Heart left ventricle (tissue), 16 donors: ENCODE results near the gene ZNF618. TPM values are rescaled to one million over a fixed set of nuclear protein-coding genes. Genes with fewer than 3 reads are reported as not detected.

Experiments used
- ATAC-seq, 4 donors: fragments of 200-7000 bp; cut with Tn5 transposase; one replicate each; pipeline ENCODE4 v1.9.1; 2020 to 2022; ENCODE audit warnings: moderate library complexity in 4 of 4, mild to moderate bottlenecking in 3 of 4, moderate number of reproducible peaks in 1 of 4
- DNase-seq, 5 donors: peaks; one replicate each; pipeline ENCODE4 v3.0.0-alpha.2; 2020
- H3K27ac ChIP-seq, 12 donors: fragments of 200-600 bp; sonication (generic) in 4 of 12; one replicate each; pipeline versions ENCODE4 v1.5.0 to v1.8.0; 2016 to 2022; ENCODE audit warnings: mild to moderate bottlenecking in 2 of 12
- H3K27me3 ChIP-seq, 9 donors: fragments of 200-600 bp; sonication (generic) in 2 of 9; one replicate each; pipeline versions ENCODE4 v1.5.1 to v1.8.0; 2016 to 2022; ENCODE audit warnings: mild to moderate bottlenecking in 3 of 9
- H3K36me3 ChIP-seq, 9 donors: fragments of 200-600 bp; sonication (generic) in 2 of 9; one replicate each; pipeline versions ENCODE4 v1.5.0 to v1.8.0; 2018 to 2022; ENCODE audit warnings: mild to moderate bottlenecking in 2 of 9
- H3K4me1 ChIP-seq, 12 donors: fragments of 200-600 bp; sonication (generic) in 4 of 12; one replicate each; pipeline versions ENCODE4 v1.5.0 to v1.8.0; 2016 to 2022; ENCODE audit warnings: mild to moderate bottlenecking in 3 of 12
- H3K4me3 ChIP-seq, 12 donors: fragments of 200-600 bp; sonication (generic) in 4 of 12; one replicate each; pipeline versions ENCODE4 v1.5.0 to v1.8.0; 2017 to 2022; ENCODE audit warnings: mild to moderate bottlenecking in 9 of 12, moderate library complexity in 4 of 12
- H3K9me3 ChIP-seq, 12 donors: fragments of 200-600 bp; sonication (generic) in 4 of 12; one replicate each; pipeline versions ENCODE4 v1.5.0 to v1.8.0; 2016 to 2022; ENCODE audit warnings: mild to moderate bottlenecking in 1 of 12
- POLR2A ChIP-seq, 2 donors: fragments of 450-650 bp; IDR thresholded peaks; one replicate each; pipeline ENCODE4 v1.6.1; 2017; ENCODE audit warnings: antibody characterized with exemption in 2 of 2, mild to moderate bottlenecking in 2 of 2, moderate library complexity in 2 of 2
- WGBS, 4 donors: extraction: QIAGEN DNeasy Blood & Tissue Kit in 2 of 4; methylation state at CpG; one replicate each; pipeline versions ENCODE4 v1.1.5 to v1.1.7; 2013 to 2018; 5-methylcytosine and 5-hydroxymethylcytosine counted together
- intact Hi-C, 10 donors: fragments of 100-400 bp; cut with DNase I; formaldehyde crosslinking; loops; one replicate each; pipeline versions ENCODE4 v1.11.1 to v1.14.2; 2022
- polyA plus RNA-seq, 2 donors: library from polyadenylated mRNA; stranded (reverse); fragments of 200-250 nt; gene quantifications; one replicate each; pipeline ENCODE4 v1.2.3, GENCODE V29; 2013
- total RNA-seq, 9 donors: library from RNA; depleted of rRNA in 2 of 9; stranded (reverse); fragments of >200 nt in 2 of 9; fragmentation: NEBNext Ultra II Directional in 3 of 9; extraction: Animal tissue kit (Norgen Biotek cat#: 25700) in 3 of 9; gene quantifications; one replicate each; pipeline versions ENCODE4 v1.1.0 to v1.2.4, GENCODE V29; 2016 to 2023
- TF ChIP-seq, protein P1 (sequence below), 12 donors: fragments of 200-600 bp; sonication (generic) in 4 of 12; IDR thresholded peaks; one replicate each; pipeline versions ENCODE4 v1.5.0 to v1.8.0; 2018 to 2022; ENCODE audit warnings: antibody characterized with exemption in 12 of 12, mild to moderate bottlenecking in 5 of 12
- donor health status: ischemic (EF 13 %, LVEDD 7.1; RV severe dilation, severe dysfunction).
- donor health status: healthy with polysubstance abuse.
- donor health status: DM: no; HTN: yes; CAD: no.
- donor health status: DM: no; HTN: no; CAD: no.
- donor health status: ischemic (EF 25% LVEDD 6.9; RV normal size, moderate dysfunction).
- donor health status: ischemic (EF 25% LVEDD 5.7; RV mildly dilated, moderate dysfunction).
- donor health status: healthy.
- donor health status: DM: yes; HTN: yes; CAD: no.
- donor health status: ischemic (EF 35%, LVEDD 5.7; RV mildly dilated, moderate dysfunction).
- donor health status: nonischemic (EF 11% LVEDD 7.7; RV severe dilation, severe dysfunction).
- donor health status: DM: yes; HTN: yes; CAD: no.
- donor health status: PGD.
- donor health status: ischemic (EF 29% LVEDD 5.4; RV normal size, mild dysfunction).
- donor health status: nonischemic (EF 23%, LVEDD 6.1; RV moderate dilation, normal function).

The ZNF618 gene
- total and polyA plus RNA-seq, 11 donors: 0.81 to 4.2 (median 1.7) TPM

DNA sequence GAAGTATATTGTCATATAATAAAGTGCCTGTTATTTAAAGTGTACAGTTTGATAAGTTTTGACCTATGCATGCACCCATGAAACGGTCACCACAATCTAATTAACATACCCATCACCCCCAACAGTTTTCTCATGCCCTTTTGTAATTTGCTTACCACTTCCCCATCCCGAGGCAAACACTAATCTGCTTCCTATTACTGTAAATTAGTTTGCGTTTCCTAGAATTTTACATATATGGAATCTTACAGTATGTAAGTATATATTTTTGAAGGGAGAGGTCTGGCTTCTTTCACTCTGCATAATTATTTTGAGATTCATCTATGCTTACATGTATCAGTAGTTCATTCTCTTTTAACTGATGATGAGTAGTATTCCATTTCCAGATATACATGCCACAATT is 145.5 kb downstream of the ZNF618 start:
- Histone ChIP-seq H3K27ac (no peak overlapping the region), H3K4me3 (no peak overlapping the region), H3K4me1 (no peaks in the 10 kb centered on the region), H3K27me3 (no peaks in the 10 kb centered on the region), H3K9me3 (peaks cover 0 to 56% (median 25%) of the 10 kb centered on the region in 12 donors), H3K36me3 (peaks cover 0 to 40% (median 4%) of the 10 kb centered on the region in 9 donors)
- TF ChIP-seq, protein P1, sequence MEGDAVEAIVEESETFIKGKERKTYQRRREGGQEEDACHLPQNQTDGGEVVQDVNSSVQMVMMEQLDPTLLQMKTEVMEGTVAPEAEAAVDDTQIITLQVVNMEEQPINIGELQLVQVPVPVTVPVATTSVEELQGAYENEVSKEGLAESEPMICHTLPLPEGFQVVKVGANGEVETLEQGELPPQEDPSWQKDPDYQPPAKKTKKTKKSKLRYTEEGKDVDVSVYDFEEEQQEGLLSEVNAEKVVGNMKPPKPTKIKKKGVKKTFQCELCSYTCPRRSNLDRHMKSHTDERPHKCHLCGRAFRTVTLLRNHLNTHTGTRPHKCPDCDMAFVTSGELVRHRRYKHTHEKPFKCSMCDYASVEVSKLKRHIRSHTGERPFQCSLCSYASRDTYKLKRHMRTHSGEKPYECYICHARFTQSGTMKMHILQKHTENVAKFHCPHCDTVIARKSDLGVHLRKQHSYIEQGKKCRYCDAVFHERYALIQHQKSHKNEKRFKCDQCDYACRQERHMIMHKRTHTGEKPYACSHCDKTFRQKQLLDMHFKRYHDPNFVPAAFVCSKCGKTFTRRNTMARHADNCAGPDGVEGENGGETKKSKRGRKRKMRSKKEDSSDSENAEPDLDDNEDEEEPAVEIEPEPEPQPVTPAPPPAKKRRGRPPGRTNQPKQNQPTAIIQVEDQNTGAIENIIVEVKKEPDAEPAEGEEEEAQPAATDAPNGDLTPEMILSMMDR (IDR thresholded peaks at IDR 0.05): no peak
- no peak for TF ChIP-seq POLR2A (IDR thresholded peaks at IDR 0.05)
- DNase-seq: no peak
- no peak for ATAC-seq
- intact Hi-C loops: loop anchor here in 1 of 10 donors (10.0 kb wide), 1 partner anchor 287 kb away; no protein-coding TSS in a partner anchor
- WGBS, 4 donors: 90 to 93% (median 92%) methylated on average over 3 of the region's 3 CpGs

DNA sequence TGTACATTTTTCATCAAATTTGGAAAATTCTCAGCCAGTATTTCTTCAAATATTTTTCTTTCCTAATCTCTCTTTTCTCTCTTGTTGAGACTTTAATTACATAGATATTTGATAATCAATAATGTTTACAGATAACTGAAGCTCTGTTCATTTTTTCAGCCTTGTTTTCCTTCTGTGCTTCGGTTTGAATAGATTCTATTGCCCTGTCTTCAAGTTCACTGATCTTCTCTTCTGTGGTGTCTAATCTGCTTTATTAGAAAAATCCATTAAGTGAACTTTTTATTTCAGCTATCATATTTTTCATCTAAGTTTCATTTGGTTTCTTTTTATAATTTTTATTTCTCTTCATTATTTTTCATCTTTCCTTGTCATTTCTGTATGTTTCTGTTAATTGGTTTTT is 147.9 kb downstream of the ZNF618 start:
- DNase-seq: no peak
- Histone ChIP-seq H3K4me3 (no peak overlapping the region), H3K27ac (no peak overlapping the region), H3K27me3 (no peaks in the 10 kb centered on the region), H3K4me1 (no peaks in the 10 kb centered on the region), H3K36me3 (peaks cover 0 to 39% (median 0%) of the 10 kb centered on the region in 9 donors), H3K9me3 (peaks cover 0 to 56% (median 25%) of the 10 kb centered on the region in 12 donors)
- TF ChIP-seq POLR2A (IDR thresholded peaks at IDR 0.05): no peak
- TF ChIP-seq, protein P1 (IDR thresholded peaks at IDR 0.05): no peak
- ATAC-seq: no peak
- WGBS, 4 donors: 95 to 100% (median 98%) methylated on average over 1 of the region's 1 CpG
- intact Hi-C loops: loop anchor here in 1 of 10 donors (10.0 kb wide), 1 partner anchor 289 kb away; no protein-coding TSS in a partner anchor

- Histone ChIP-seq H3K9me3 (peaks cover 0 to 43% (median 25%) of the 10 kb centered on the region in 12 donors), H3K4me1 (no peaks in the 10 kb centered on the region), H3K36me3 (peaks cover 0 to 39% (median 0%) of the 10 kb centered on the region in 9 donors), H3K4me3 (no peak overlapping the region), H3K27me3 (no peaks in the 10 kb centered on the region), H3K27ac (no peak overlapping the region)
- intact Hi-C loops: loop anchor here in 1 of 10 donors (5.0 to 10.0 kb wide), 2 partner anchors 223 to 290 kb away; no protein-coding TSS in a partner anchor
- DNase-seq (no peak), ATAC-seq (no peak)
- 92 to 97% (median 95%) methylated on average over 3 of the region's 3 CpGs for WGBS, 4 donors
- TF ChIP-seq, protein P1 (IDR thresholded peaks at IDR 0.05): no peak
- no peak for TF ChIP-seq POLR2A (IDR thresholded peaks at IDR 0.05)
Measured at GRCh38 chr9:114025196-114025753, 149.2 kb downstream of the ZNF618 start.

DNA sequence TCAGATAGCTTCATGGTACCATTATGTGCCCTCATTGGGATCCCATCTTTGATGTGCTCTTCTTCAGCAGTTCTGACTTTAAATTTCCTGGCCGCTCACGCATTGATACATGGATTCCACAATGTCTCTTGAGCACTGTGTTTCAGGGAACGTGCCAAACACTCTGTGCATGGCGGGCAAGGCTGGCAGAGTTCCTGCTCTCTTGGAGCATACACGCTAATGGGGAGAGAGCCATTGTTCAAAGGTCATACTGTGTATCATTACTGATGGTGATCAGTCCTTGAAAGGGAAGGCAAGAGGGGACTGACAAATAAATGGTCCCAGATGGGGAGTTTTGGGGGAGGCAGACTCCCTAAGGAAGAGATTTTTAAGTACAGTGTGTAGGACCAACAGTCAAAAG is 149.7 kb downstream of the ZNF618 start:
- H3K27me3 ChIP-seq: no peaks in the 10 kb centered on the region
- TF ChIP-seq, protein P1 (IDR thresholded peaks at IDR 0.05): no peak
- no peak overlapping the region for H3K27ac ChIP-seq
- no peaks in the 10 kb centered on the region for H3K4me1 ChIP-seq
- ATAC-seq (no peak), DNase-seq (no peak)
- peaks cover 0 to 39% (median 0%) of the 10 kb centered on the region in 9 donors for H3K36me3 ChIP-seq
- WGBS, 4 donors: 96 to 98% (median 97%) methylated on average over 5 of the region's 5 CpGs
- no peak overlapping the region for H3K4me3 ChIP-seq
- peaks cover 0 to 38% (median 25%) of the 10 kb centered on the region in 12 donors for H3K9me3 ChIP-seq
- intact Hi-C loops: loop anchor here in 1 of 10 donors (5.0 to 10.0 kb wide), 2 partner anchors 223 to 291 kb away; no protein-coding TSS in a partner anchor
